ENCODE data around the gene RALGDS.
"Not testable (repeated sequence)": the region's sequence is repeated elsewhere in the genome, so short reads cannot be mapped to it uniquely, and the experiment has no call there.

Gene RALGDS

DNA sequence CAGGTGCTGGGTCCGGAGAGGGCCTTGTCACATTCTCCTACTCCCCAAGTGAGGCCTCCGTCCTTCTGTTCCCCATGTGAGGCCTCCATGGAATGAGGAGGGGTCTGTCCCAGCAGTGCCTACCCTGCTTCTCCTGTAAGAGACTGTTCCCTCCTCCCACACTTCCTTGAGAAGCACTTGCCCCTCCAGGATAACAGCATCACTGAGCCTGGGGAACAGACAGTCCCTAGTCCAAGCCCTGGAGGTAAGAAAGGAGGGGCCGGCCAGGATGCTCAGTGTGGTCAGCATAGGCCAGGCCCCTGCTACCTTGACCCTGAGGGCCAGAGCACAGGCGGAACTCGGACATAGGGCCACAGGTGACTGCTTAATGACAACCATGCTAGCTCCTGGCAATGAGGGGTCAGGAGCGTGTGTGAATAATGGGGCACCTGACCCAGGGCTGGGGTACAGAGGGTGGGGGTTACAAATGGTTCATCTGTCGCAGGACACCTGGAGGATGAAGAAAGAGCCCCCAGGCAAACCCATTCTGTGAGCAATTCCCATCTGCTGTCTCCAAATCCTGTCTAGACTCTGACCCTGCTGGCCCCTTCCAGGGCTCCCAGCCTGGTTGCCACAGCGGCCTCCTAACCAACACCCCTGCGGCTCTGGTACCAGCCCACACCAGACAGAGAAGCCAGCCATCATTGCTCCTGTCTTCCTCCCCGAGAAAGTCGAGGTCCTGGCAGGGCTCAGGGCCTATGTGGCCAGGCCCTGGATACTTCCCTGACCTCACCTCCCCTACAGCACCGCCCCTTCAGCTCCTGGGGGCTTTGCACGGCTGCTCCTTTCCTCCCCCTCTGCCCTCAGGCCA lies 20.3 kb downstream of the RALGDS start:
- H3K27ac ChIP-seq = no peak overlapping the region
- TF ChIP-seq, protein P1, sequence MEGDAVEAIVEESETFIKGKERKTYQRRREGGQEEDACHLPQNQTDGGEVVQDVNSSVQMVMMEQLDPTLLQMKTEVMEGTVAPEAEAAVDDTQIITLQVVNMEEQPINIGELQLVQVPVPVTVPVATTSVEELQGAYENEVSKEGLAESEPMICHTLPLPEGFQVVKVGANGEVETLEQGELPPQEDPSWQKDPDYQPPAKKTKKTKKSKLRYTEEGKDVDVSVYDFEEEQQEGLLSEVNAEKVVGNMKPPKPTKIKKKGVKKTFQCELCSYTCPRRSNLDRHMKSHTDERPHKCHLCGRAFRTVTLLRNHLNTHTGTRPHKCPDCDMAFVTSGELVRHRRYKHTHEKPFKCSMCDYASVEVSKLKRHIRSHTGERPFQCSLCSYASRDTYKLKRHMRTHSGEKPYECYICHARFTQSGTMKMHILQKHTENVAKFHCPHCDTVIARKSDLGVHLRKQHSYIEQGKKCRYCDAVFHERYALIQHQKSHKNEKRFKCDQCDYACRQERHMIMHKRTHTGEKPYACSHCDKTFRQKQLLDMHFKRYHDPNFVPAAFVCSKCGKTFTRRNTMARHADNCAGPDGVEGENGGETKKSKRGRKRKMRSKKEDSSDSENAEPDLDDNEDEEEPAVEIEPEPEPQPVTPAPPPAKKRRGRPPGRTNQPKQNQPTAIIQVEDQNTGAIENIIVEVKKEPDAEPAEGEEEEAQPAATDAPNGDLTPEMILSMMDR (IDR thresholded peaks at IDR 0.05) = no peak

DNA sequence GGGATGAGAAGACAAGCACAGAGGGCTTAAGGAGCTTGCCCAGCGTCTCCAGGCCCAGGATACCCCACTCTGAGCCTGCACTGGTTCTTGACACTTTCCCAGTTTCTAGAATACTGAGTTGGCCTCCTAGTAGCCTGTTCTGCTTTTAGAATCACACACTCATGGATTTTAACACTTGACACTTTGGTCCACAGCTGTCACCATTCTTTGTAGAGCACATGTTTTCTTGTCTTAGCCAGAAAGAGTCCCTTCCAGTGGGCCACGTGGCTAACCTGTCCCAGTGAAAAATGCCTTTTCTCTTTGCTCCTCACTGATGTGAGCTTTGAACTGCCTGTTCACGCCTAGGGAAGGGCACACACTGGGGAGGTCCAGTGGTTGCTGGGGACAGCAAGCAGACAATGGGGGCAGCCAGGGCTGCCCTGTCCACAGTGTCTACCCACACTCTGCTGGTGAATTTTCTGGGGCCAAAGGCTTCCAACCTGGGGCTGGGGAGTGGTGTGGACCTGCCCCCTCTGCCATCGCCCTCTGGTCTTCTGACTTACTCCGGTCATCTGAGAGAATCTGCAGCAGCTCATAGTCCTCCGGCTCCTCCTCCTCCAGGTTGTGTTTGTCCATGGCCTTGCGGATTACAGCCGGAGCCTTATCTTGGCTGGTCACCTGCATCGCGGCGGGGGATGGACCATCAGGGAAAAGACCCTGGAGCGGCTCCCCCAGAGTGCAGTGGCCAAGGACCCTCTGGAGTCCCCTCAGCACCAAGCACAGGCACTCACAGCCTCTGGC lies 21.1 kb downstream of the RALGDS start:
- TF ChIP-seq, protein P1 (IDR thresholded peaks at IDR 0.05) = no peak
- TF ChIP-seq ZFX (IDR thresholded peaks at IDR 0.05; ENCODE audit: borderline replicate concordance) = no peak
- H3K27ac ChIP-seq = no peak overlapping the region

DNA sequence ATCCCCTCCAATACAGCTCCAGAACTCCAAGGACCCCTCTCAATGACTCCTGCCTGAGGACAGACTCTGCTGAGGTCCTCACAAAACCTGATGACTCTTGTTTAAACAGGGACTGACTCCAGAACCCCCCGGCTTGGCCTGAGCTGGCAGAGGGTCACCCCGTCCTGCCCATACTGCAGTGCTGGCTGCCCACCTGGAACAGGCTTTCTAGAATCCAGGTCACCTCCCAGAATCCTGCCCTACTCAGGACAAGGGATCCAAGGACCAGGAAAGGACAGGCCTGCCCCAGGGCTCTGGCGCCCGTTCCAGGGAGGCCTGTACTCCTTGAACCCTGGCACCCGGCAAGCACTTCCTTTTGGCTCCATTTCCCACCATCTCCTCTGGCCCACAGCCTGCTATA lies 22.2 kb downstream of the RALGDS start:
- TF ChIP-seq, protein P1 (IDR thresholded peaks at IDR 0.05) = no peak
- no peak for TF ChIP-seq ZFX (IDR thresholded peaks at IDR 0.05; ENCODE audit: borderline replicate concordance)
- no peak overlapping the region for H3K27ac ChIP-seq

DNA sequence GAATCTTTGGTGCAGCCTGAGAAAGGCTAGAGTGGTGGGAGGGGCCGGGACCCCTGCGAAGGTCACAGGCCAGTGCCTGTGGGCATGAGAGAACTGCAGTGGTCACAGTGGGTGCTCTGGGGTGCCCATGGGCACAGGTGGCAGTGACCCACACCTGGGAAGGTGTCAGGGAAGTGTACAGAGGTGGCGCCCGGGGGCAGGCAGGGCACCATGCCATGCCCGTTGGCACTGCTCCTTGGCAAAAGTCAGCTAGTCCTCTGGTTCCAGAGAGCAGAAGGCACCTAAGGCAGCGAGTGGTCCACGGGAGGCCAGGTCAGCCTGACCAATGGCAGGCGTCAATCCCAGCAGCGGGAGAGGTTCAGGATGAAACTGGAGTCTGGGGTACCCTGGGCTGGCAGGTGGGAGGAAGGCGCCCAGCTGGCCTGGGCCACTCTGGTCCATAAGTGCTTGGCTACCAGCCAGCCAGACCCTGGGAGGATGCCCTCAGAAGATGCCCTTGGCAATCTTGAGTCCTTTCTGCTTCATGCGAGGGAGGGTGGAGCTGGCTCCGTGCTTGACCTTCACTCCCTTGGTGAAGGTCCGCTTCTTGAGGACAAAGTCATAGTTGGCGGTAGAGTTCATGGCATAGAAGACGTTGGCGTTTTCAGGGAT lies 22.8 kb downstream of the RALGDS start:
- no peak overlapping the region for H3K27ac ChIP-seq
- no peak for TF ChIP-seq ZFX (IDR thresholded peaks at IDR 0.05; ENCODE audit: borderline replicate concordance)
- TF ChIP-seq, protein P1 (IDR thresholded peaks at IDR 0.05) = no peak

DNA sequence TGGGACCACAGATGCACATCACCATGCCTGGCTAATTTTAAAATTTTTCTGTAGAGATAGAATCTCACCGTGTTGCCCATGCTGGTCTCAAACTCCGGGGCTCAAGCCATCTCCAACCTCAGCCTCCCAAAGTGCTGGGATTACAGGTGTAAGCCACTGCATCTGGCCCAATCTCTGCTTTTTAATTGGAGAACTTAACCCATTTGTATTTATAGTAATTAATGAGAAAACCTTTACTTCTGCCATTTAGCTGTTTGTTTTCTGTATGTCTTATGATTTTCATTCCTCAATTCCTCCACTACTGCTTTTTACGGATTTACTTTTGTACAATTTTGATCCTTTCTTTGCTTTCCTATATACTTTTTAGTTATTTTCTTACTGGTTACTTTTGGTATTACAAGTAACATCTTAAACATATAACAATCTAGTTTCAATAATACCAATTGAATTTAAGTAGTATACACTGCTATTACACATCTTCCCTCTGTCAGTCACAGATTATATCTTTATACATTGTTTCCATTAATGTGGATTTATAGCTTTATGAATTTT lies 26.1 kb downstream of the RALGDS start:
- no peak for TF ChIP-seq ZFX (IDR thresholded peaks at IDR 0.05; ENCODE audit: borderline replicate concordance)
- TF ChIP-seq, protein P1 (IDR thresholded peaks at IDR 0.05) = no peak
- H3K27ac ChIP-seq = no peak overlapping the region

DNA sequence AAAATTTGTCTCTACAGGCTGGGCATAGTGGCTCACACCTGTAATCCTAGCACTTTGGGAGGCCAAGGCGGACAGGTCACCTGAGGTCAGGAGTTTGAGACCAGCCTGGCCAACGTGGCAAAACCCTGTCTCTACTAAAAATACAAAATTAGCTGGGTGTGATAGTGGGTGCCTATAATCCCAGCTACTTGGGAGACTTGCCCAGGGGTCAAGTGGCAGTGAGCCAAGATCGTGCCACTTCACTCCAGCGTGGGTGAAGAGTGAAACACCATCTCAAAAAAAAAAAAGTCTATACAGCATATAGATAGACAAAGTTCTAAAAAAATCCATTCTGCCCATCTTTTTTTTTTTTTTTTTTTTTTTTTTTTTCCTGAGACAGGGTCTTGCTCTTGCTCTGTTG lies 26.7 kb downstream of the RALGDS start:
- not testable (repeated sequence) for H3K27ac ChIP-seq

DNA sequence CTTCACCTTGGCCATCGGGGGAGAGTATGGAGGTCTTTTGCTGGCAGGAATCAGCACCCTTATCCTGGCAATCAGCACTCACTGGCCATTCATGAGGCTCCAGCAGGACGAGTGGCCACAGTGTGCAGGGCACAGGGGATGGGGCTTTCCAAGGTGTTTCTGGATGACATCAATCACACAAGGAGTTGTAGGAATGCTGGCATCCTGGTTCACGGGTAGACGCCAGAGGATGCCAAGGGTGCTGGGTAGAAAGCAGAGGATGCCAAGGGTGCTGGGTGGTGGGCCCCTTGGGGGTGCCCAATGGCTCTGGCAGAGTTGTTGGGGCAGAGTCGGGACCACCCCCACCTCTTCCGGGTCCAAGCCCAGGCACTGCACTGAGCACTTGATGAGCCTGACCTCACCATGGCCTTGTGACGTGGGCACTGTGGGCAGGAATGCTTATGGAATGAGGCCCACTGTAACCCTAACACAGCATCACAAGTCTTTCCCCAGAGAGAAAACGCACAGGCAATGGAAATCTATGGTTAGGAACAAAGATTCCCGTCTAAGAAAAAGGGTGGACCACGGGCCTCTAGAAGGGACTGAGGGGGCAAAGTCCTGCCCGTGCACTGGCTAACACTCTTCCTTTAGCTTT lies 30.2 kb downstream of the RALGDS start:
- H3K27ac ChIP-seq = no peak overlapping the region

More for the DNA sequence above, 30.2 kb downstream of the RALGDS start:
- TF ChIP-seq, protein P1 (IDR thresholded peaks at IDR 0.05) = no peak
- no peak for TF ChIP-seq ZFX (IDR thresholded peaks at IDR 0.05; ENCODE audit: borderline replicate concordance)
